ENCODE data around the gene MGMT. TPM values are rescaled to one million over a fixed set of nuclear protein-coding genes. Genes with fewer than 3 reads are reported as not detected.

Gene MGMT
- total and polyA plus RNA-seq, 3 donors from 2014 or later: 32.8 to 40.7 (median 37.9) TPM

GRCh38 chr10:129531969-129532660, 65.1 kb downstream of the MGMT start:
- Histone ChIP-seq H3K27me3 (no peaks in the 10 kb centered on the region), H3K27ac (no peak overlapping the region), H3K4me1 (no peaks in the 10 kb centered on the region), H3K36me3 (ENCODE audit: low read depth, missing control alignments) (no peaks in the 10 kb centered on the region), H3K4me3 (no peak overlapping the region), H3K9me3 (no peaks in the 10 kb centered on the region)
- DNase-seq: no peak
- no peak for TF ChIP-seq CTCF (IDR thresholded peaks at IDR 0.05)
- no peak for TF ChIP-seq POLR2A (IDR thresholded peaks at IDR 0.05)
- 86 to 87% methylated on average over 7 to 10 of the region's 10 CpGs for WGBS, 2 donors
- intact Hi-C loops (cut with DNase I; ENCODE audit: low total_unique reads): no loop called here

- Histone ChIP-seq H3K27me3 (no peaks in the 10 kb centered on the region), H3K4me1 (no peaks in the 10 kb centered on the region), H3K27ac (no peak overlapping the region), H3K4me3 (no peak overlapping the region), H3K9me3 (no peaks in the 10 kb centered on the region), H3K36me3 (ENCODE audit: low read depth, missing control alignments) (no peaks in the 10 kb centered on the region)
- intact Hi-C loops (cut with DNase I; ENCODE audit: low total_unique reads): no loop called here
- WGBS, 2 donors: 78 to 86% methylated on average over 2 to 12 of the region's 12 CpGs
- no peak for DNase-seq
- TF ChIP-seq CTCF (IDR thresholded peaks at IDR 0.05): no peak
- TF ChIP-seq POLR2A (IDR thresholded peaks at IDR 0.05): no peak
These were observed 65.8 kb downstream of the MGMT start for GRCh38 chr10:129532838-129533237.

DNA sequence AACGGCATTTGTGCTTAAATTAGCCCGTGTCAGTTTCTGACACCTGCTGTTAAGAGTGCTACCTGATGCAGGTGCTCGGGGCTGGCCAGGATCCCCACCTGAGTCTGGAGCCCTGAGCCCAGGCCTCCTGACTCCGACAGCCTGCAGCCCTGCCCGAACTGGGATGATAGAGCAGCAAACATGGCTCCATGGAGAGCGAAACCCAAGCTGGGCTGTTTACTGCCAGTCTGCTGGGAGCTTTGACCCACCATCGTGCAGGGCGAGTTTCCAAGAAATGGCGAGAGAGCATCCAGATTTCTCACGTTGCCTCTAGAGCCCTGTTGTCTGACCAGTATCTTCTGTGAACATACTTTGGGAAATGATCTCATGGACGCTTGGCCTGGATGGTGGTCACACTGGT, 66.2 kb downstream of the MGMT start:
- intact Hi-C loops (cut with DNase I; ENCODE audit: low total_unique reads): no loop called here
- TF ChIP-seq CTCF (IDR thresholded peaks at IDR 0.05) (no peak), POLR2A (IDR thresholded peaks at IDR 0.05) (no peak)

DNA sequence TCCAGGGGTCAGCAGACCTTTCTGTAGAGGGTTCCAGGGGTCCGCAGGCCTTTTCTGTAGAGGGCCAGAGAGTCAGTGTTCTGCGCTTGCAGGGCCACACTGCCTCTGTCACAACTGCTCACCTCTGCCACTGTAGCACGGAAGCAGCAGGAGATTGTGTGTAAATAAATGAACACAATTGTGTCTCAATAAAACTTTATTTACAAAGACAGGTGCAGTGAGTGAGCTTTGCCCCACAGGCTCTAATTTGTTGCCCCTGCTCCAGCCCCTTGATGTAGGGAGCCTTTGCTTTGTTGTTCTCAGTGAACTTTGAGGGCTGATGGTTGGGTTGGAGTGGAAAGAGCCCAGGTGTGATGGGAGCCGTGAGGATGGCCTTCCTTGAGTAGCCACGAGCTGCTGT, 67.8 kb downstream of the MGMT start:
- 92 to 94% methylated on average over 5 of the region's 5 CpGs for WGBS, 2 donors
- Histone ChIP-seq H3K4me3 (no peak overlapping the region), H3K4me1 (no peaks in the 10 kb centered on the region), H3K27ac (no peak overlapping the region), H3K27me3 (no peaks in the 10 kb centered on the region), H3K9me3 (no peaks in the 10 kb centered on the region), H3K36me3 (ENCODE audit: low read depth, missing control alignments) (no peaks in the 10 kb centered on the region)
- no peak for TF ChIP-seq POLR2A (IDR thresholded peaks at IDR 0.05)
- no peak for TF ChIP-seq CTCF (IDR thresholded peaks at IDR 0.05)
- intact Hi-C loops (cut with DNase I; ENCODE audit: low total_unique reads): no loop called here
- DNase-seq: no peak

More for the DNA sequence above, 66.2 kb downstream of the MGMT start:
- no peaks in the 10 kb centered on the region for H3K27me3 ChIP-seq
- H3K4me1 ChIP-seq: no peaks in the 10 kb centered on the region
- H3K4me3 ChIP-seq: no peak overlapping the region
- H3K36me3 ChIP-seq (ENCODE audit: low read depth, missing control alignments): no peaks in the 10 kb centered on the region
- 82 to 91% methylated on average over 6 to 11 of the region's 11 CpGs for WGBS, 2 donors
- H3K27ac ChIP-seq: no peak overlapping the region
- no peaks in the 10 kb centered on the region for H3K9me3 ChIP-seq
- DNase-seq: no peak

- WGBS, 2 donors: 96 to 97% methylated on average over 13 to 16 of the region's 16 CpGs
- no peaks in the 10 kb centered on the region for H3K4me1 ChIP-seq
- H3K27ac ChIP-seq: no peak overlapping the region
- no peak overlapping the region for H3K4me3 ChIP-seq
- no peak for TF ChIP-seq CTCF (IDR thresholded peaks at IDR 0.05)
- TF ChIP-seq POLR2A (IDR thresholded peaks at IDR 0.05): no peak
- DNase-seq: no peak
- H3K27me3 ChIP-seq: no peaks in the 10 kb centered on the region
- H3K36me3 ChIP-seq (ENCODE audit: low read depth, missing control alignments): no peaks in the 10 kb centered on the region
- intact Hi-C loops (cut with DNase I; ENCODE audit: low total_unique reads): no loop called here
- H3K9me3 ChIP-seq: no peaks in the 10 kb centered on the region
These were observed 69.3 kb downstream of the MGMT start for GRCh38 chr10:129536336-129536735.

Measured in testis (tissue), 3 donors.